ENCODE data around the gene MALRD1. TPM values are rescaled to one million over a fixed set of nuclear protein-coding genes. Genes with fewer than 3 reads are reported as not detected.

The MALRD1 gene
- total and polyA plus RNA-seq, 2 donors from 2014 or later, result 2.0 to 2.4 TPM

DNA sequence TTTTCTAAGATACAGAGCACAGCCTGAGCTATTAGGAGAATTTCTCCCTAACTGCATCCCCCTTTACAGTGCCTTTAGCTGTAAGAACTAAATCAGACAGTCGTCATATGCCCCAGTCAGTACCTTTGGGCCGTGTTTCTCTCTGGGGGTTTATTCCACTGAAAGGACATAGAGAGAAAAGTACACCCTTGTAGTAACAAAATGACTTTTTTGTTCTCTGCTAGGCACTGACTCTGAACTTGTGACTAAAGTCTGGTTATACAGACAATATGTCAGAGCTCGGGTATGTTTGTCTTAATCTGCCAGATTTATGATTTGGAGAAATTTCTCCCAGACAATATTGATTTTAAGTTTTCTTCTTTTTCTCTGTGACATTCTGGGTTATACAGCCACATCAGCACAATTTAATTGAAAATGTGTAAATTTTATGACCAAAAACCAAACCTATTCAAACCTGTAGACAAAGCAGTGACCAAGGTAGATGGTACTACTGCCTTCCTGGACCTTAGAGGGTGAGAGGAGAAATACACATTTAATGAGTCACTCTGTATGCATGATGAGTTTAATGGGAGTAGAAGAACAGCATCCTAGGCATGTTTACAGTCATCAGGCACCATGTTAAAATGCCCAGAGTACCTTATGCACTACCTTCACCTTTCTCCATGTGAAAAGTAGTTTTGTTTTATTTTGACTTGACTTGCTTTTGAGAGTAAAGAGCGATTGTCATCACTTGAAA lies 611.5 kb downstream of the MALRD1 start:
- intact Hi-C loops (cut with DNase I), result no loop called here
- DNase-seq, result no peak
- no peaks in the 10 kb centered on the region for H3K4me1 ChIP-seq (ENCODE audit: control insufficient read depth in 2 of 3, insufficient read depth in 2 of 3, low read depth in 1 of 3, low read length in 3 of 3)
- H3K27ac ChIP-seq (ENCODE audit: low read depth in 2 of 2, low read length in 2 of 2), result no peak overlapping the region
- no peak overlapping the region for H3K9ac ChIP-seq (ENCODE audit: low read length in 3 of 3)
- TF ChIP-seq, protein P1, sequence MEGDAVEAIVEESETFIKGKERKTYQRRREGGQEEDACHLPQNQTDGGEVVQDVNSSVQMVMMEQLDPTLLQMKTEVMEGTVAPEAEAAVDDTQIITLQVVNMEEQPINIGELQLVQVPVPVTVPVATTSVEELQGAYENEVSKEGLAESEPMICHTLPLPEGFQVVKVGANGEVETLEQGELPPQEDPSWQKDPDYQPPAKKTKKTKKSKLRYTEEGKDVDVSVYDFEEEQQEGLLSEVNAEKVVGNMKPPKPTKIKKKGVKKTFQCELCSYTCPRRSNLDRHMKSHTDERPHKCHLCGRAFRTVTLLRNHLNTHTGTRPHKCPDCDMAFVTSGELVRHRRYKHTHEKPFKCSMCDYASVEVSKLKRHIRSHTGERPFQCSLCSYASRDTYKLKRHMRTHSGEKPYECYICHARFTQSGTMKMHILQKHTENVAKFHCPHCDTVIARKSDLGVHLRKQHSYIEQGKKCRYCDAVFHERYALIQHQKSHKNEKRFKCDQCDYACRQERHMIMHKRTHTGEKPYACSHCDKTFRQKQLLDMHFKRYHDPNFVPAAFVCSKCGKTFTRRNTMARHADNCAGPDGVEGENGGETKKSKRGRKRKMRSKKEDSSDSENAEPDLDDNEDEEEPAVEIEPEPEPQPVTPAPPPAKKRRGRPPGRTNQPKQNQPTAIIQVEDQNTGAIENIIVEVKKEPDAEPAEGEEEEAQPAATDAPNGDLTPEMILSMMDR (IDR thresholded peaks at IDR 0.05; ENCODE audit: borderline replicate concordance, extremely low read depth, insufficient read depth), result no peak
- H3K27me3 ChIP-seq (ENCODE audit: control insufficient read depth, insufficient read depth, low read length), result no peaks in the 10 kb centered on the region
- H3K4me3 ChIP-seq (ENCODE audit: low read length in 3 of 3), result no peak overlapping the region
- no peak for FAIRE-seq
- no peaks in the 10 kb centered on the region for H3K9me3 ChIP-seq (ENCODE audit: control insufficient read depth in 2 of 3, insufficient read depth in 1 of 3, low read length in 3 of 3)
- no peaks in the 10 kb centered on the region for H3K36me3 ChIP-seq (ENCODE audit: control insufficient read depth in 2 of 3, insufficient read depth in 3 of 3, low read length in 3 of 3)

DNA sequence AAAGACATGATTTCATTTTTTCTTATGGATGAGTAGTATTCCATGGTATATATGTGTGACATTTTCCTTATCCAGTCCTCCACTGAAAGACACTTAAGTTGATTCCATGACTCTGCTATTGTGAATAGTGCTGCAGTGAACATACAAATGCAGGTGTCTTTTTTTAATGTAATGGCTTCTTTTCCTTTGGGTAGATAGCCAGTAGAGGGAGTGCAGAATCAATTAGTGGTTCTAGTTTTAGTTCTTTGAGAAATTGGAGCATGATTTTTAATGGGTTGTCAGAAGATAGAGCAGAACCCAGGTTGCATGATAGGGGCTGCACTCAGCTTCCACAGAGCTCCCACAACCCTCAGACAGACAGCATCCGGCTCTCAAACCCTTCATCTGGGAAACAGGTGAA lies 614.7 kb downstream of the MALRD1 start:
- Histone ChIP-seq H3K9me3 (ENCODE audit: control insufficient read depth in 2 of 3, insufficient read depth in 1 of 3, low read length in 3 of 3) (peaks cover 0 to 6% (median 0%) of the 10 kb centered on the region in 3 donors), H3K4me3 (ENCODE audit: low read length in 3 of 3) (no peak overlapping the region), H3K4me1 (ENCODE audit: control insufficient read depth in 2 of 3, insufficient read depth in 2 of 3, low read depth in 1 of 3, low read length in 3 of 3) (no peaks in the 10 kb centered on the region), H3K9ac (ENCODE audit: low read length in 3 of 3) (no peak overlapping the region), H3K36me3 (ENCODE audit: control insufficient read depth in 2 of 3, insufficient read depth in 3 of 3, low read length in 3 of 3) (no peaks in the 10 kb centered on the region), H3K27me3 (ENCODE audit: control insufficient read depth, insufficient read depth, low read length) (no peaks in the 10 kb centered on the region), H3K27ac (ENCODE audit: low read depth in 2 of 2, low read length in 2 of 2) (no peak overlapping the region)
- no peak for DNase-seq
- TF ChIP-seq, protein P1 (IDR thresholded peaks at IDR 0.05; ENCODE audit: borderline replicate concordance, extremely low read depth, insufficient read depth), result no peak
- no peak for FAIRE-seq
- intact Hi-C loops (cut with DNase I), result no loop called here

DNA sequence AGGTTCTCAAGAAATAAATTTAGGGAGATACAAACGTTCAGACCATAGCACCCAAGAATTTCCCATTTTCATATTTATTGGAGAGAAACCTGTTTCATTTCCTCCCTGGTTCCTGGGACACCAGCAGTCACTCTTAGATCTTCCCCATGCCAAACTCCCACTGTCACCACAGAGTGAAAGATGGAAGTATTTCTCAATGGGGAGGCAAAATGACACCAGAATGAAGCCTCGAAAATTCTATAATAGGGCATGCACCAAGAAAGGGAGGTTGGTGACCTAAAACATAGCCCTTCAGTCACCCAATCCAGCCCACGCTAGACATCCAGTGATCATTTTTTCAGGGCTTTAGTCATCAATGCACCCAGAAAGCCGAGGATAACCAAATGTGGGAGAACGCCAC lies 619.5 kb downstream of the MALRD1 start:
- Histone ChIP-seq H3K36me3 (ENCODE audit: control insufficient read depth in 2 of 3, insufficient read depth in 3 of 3, low read length in 3 of 3) (no peaks in the 10 kb centered on the region), H3K4me1 (ENCODE audit: control insufficient read depth in 2 of 3, insufficient read depth in 2 of 3, low read depth in 1 of 3, low read length in 3 of 3) (no peaks in the 10 kb centered on the region), H3K27me3 (ENCODE audit: control insufficient read depth, insufficient read depth, low read length) (no peaks in the 10 kb centered on the region), H3K4me3 (ENCODE audit: low read length in 3 of 3) (no peak overlapping the region), H3K9ac (ENCODE audit: low read length in 3 of 3) (no peak overlapping the region), H3K9me3 (ENCODE audit: control insufficient read depth in 2 of 3, insufficient read depth in 1 of 3, low read length in 3 of 3) (peaks cover 0 to 6% (median 0%) of the 10 kb centered on the region in 3 donors), H3K27ac (ENCODE audit: low read depth in 2 of 2, low read length in 2 of 2) (no peak overlapping the region)
- no peak for DNase-seq
- TF ChIP-seq, protein P1 (IDR thresholded peaks at IDR 0.05; ENCODE audit: borderline replicate concordance, extremely low read depth, insufficient read depth), result no peak
- FAIRE-seq, result no peak
- intact Hi-C loops (cut with DNase I), result no loop called here

Data from kidney (tissue), 14 donors.